ENCODE data around the gene IQCC.
"Not testable (repeated sequence)": the region's sequence is repeated elsewhere in the genome, so short reads cannot be mapped to it uniquely, and the experiment has no call there.

IQCC gene

DNA sequence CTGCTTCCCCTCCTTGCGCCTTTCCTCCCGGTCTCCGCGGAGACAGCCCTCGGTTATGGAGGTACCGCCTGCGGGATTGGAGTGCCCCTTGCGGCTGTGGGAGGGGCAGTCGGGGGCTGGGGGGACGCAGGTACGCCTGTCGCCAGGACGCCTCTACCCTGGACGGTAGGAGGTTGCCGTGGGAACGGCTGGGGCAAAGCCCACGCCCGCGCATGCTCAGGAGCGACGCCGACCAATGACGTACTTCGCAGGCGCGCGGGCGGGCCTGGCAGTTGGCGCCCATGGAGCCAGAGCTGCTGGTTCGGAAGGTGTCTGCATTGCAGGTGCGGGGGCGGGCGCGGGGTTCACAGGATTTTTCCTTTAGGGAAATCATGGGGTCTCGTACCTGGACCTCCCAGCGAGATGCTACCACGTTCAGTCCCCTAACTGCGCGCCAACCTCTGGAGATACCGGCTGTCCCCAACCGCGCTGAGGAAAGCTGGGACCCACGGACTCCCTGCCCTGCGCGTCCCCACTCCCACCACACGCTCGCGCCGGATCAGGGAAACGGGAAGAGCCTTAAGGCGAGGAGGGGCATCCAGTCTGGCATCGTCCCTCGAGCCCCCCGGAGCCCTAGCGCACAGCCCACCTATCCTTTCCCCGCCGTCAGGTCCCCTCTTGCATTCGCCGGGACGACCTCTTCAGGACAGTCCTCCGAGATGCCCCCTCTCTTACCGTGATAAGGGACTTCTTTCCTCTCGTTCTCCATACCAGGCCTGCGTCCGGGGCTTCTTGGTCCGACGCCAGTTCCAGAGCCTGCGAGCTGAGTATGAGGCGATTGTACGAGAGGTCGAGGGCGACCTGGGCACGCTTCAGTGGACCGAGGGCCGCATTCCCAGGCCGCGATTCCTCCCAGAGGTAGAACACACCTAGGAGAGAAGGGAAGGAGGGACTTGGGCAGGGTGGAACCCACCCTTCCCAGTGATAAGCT, at the start of gene IQCC:
IQCC (plus strand) TSS at position 271 of the 970 bp plus-strand sequence; CDS start at position 282, 11 bp downstream.
- Histone ChIP-seq H3K4me1 (ENCODE audit: control insufficient read depth in 2 of 2, insufficient read depth in 2 of 2, low read length in 2 of 2) (peaks cover 31 to 34% of the 10 kb centered on the region in 2 donors), H3K4me3 (ENCODE audit: low read length in 2 of 2) (peak within 1 kb of the TSS; percentile 78 to 84), H3K9me3 (ENCODE audit: control insufficient read depth in 2 of 2, low read length in 2 of 2) (no peaks in the 10 kb centered on the region), H3K27ac (ENCODE audit: low read depth in 2 of 2, low read length in 2 of 2) (peak within 1 kb of the TSS in 1 of 2 donors; percentile 9), H3K27me3 (ENCODE audit: control insufficient read depth in 2 of 2, insufficient read depth in 2 of 2, low read length in 2 of 2) (no peaks in the 10 kb centered on the region), H3K9ac (ENCODE audit: low read depth in 1 of 2, low read length in 2 of 2) (peak within 1 kb of the TSS; percentile 86 to 94), H3K36me3 (ENCODE audit: control insufficient read depth in 2 of 2, insufficient read depth in 2 of 2, low read length in 2 of 2) (no peaks in the 10 kb centered on the region)

DNA sequence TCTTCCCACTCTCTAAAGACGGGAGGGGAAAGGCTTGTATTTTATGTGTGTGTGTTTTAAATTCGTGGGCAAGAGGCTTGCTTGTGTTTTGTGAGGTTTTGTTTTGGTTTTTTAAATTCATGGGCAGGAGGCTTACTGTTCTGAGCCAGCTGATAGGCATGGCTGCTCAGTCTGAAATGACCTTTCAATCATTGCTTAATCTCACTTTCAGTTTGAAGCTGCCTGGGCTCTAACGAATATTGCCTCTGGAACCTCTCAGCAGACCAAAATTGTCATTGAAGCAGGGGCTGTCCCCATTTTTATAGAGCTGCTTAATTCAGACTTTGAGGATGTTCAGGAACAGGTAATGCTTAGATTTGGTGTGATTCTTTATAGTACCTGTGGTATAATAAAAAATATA, 46.3 kb upstream of the IQCC start:
- Histone ChIP-seq H3K9me3 (ENCODE audit: control insufficient read depth in 2 of 2, low read length in 2 of 2) (no peaks in the 10 kb centered on the region), H3K27ac (ENCODE audit: low read depth in 2 of 2, low read length in 2 of 2) (no peak overlapping the region), H3K36me3 (ENCODE audit: control insufficient read depth in 2 of 2, insufficient read depth in 2 of 2, low read length in 2 of 2) (peaks cover 63 to 64% of the 10 kb centered on the region in 2 donors), H3K4me1 (ENCODE audit: control insufficient read depth in 2 of 2, insufficient read depth in 2 of 2, low read length in 2 of 2) (no peaks in the 10 kb centered on the region), H3K4me3 (ENCODE audit: low read length in 2 of 2) (no peak overlapping the region), H3K9ac (ENCODE audit: low read depth in 1 of 2, low read length in 2 of 2) (no peak overlapping the region), H3K27me3 (ENCODE audit: control insufficient read depth in 2 of 2, insufficient read depth in 2 of 2, low read length in 2 of 2) (no peaks in the 10 kb centered on the region)

DNA sequence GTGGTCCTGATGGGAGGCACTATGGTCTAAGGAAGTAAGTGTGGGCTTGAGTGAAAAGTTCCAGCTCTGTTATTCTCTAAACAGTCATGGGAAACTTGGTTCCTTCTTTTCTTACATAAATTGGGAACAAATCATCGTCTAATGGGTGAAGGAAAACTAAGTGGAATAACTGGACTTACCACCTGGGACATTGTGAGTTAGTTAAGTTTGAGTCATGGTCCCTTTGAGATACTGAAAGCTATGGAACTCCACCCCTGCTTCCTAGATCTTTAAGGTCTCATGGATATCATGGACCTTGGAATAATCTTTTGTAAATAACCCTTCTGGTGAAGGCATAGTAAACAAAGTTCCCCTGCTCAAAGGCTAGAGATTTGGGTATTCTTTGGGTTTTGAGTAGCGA, 42.1 kb upstream of the IQCC start:
- Histone ChIP-seq H3K4me3 (ENCODE audit: low read length in 2 of 2) (no peak overlapping the region), H3K36me3 (ENCODE audit: control insufficient read depth in 2 of 2, insufficient read depth in 2 of 2, low read length in 2 of 2) (peaks cover 54 to 62% of the 10 kb centered on the region in 2 donors), H3K27ac (ENCODE audit: low read depth in 2 of 2, low read length in 2 of 2) (no peak overlapping the region), H3K9ac (ENCODE audit: low read depth in 1 of 2, low read length in 2 of 2) (no peak overlapping the region), H3K4me1 (ENCODE audit: control insufficient read depth in 2 of 2, insufficient read depth in 2 of 2, low read length in 2 of 2) (no peaks in the 10 kb centered on the region), H3K9me3 (ENCODE audit: control insufficient read depth in 2 of 2, low read length in 2 of 2) (no peaks in the 10 kb centered on the region), H3K27me3 (ENCODE audit: control insufficient read depth in 2 of 2, insufficient read depth in 2 of 2, low read length in 2 of 2) (no peaks in the 10 kb centered on the region)

DNA sequence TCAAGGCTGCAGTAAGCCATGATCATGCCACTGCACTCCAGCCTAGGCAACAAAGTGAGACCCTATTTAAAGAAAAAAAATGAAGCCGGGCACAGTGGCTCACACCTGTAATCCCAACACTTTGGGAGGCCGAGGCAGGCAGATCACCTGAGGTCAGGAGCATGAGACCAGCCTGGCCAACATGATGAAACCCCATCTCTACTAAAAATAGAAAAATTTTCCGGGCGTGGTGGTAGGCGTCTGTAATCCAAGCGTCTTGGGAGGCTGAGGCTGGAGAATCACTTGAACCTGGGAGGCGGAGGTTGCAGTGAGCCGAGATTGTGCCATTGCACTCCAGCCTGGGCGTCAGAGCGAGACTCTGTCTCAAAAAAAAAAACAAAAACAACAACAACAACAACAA, 39.8 kb upstream of the IQCC start:
- H3K9ac ChIP-seq (ENCODE audit: low read depth in 1 of 2, low read length in 2 of 2); H3K27ac ChIP-seq (ENCODE audit: low read depth in 2 of 2, low read length in 2 of 2); H3K9me3 ChIP-seq (ENCODE audit: control insufficient read depth in 2 of 2, low read length in 2 of 2); H3K4me1 ChIP-seq (ENCODE audit: control insufficient read depth in 2 of 2, insufficient read depth in 2 of 2, low read length in 2 of 2); H3K4me3 ChIP-seq (ENCODE audit: low read length in 2 of 2); H3K27me3 ChIP-seq (ENCODE audit: control insufficient read depth in 2 of 2, insufficient read depth in 2 of 2, low read length in 2 of 2): not testable (repeated sequence)
- peaks cover 49 to 69% of the 10 kb centered on the region in 2 donors for H3K36me3 ChIP-seq (ENCODE audit: control insufficient read depth in 2 of 2, insufficient read depth in 2 of 2, low read length in 2 of 2)

DNA sequence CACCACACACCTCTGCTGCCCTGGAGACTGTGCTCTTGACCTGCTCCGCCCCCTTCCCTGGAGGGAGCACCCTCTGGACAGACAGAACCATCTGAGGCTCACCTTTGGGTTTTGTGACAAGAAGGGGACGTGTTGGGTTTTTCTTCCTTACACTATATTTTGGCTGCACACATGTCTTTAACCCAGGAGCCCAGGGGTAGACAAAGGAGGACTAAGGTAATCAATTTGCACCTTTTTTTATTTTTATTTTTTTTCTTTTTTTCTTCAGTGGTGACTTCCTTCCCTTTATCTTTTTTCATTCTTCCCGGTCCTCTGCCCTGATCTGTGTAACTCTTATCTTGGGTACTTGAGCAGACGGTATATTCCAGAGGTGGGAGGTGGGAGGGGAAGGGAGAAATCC, 34.5 kb upstream of the IQCC start:
- Histone ChIP-seq H3K27ac (ENCODE audit: low read depth in 2 of 2, low read length in 2 of 2) (no peak overlapping the region), H3K4me1 (ENCODE audit: control insufficient read depth in 2 of 2, insufficient read depth in 2 of 2, low read length in 2 of 2) (no peaks in the 10 kb centered on the region), H3K9ac (ENCODE audit: low read depth in 1 of 2, low read length in 2 of 2) (no peak overlapping the region), H3K9me3 (ENCODE audit: control insufficient read depth in 2 of 2, low read length in 2 of 2) (no peaks in the 10 kb centered on the region), H3K36me3 (ENCODE audit: control insufficient read depth in 2 of 2, insufficient read depth in 2 of 2, low read length in 2 of 2) (peaks cover 46 to 71% of the 10 kb centered on the region in 2 donors), H3K27me3 (ENCODE audit: control insufficient read depth in 2 of 2, insufficient read depth in 2 of 2, low read length in 2 of 2) (no peaks in the 10 kb centered on the region), H3K4me3 (ENCODE audit: low read length in 2 of 2) (no peak overlapping the region)

DNA sequence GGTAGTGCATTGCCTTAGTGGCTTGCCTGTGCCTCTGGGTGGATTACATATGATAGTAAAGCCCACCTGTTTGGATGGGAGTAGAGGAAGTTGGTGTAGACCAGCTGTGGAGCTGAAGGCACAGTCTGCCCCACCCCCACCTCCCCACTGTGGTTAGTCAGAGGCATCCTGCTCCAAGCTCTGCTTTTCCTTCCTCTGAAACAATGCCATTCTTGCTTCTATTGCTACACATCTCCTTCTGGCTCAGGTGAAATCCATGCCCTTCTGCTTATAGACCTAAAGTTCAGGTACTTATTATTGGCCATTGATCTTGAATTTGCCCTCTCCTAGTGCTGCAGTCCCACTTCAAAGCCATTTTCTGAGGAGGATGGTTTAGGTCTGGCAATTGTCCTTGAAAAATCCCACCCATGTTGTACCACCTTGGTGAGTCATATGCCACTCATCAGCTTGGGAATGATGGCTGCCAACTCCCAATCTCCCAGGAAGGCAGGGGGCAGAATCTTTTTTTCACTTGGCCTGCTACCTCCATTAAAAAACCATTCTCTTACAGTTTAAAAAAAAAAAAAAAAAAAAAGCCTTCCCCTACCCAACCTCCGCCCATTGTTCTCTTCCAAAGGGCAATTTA, 32.7 kb upstream of the IQCC start:
- Histone ChIP-seq H3K4me3 (ENCODE audit: low read length in 2 of 2) (no peak overlapping the region), H3K27me3 (ENCODE audit: control insufficient read depth in 2 of 2, insufficient read depth in 2 of 2, low read length in 2 of 2) (no peaks in the 10 kb centered on the region), H3K9ac (ENCODE audit: low read depth in 1 of 2, low read length in 2 of 2) (no peak overlapping the region), H3K4me1 (ENCODE audit: control insufficient read depth in 2 of 2, insufficient read depth in 2 of 2, low read length in 2 of 2) (no peaks in the 10 kb centered on the region), H3K9me3 (ENCODE audit: control insufficient read depth in 2 of 2, low read length in 2 of 2) (no peaks in the 10 kb centered on the region), H3K27ac (ENCODE audit: low read depth in 2 of 2, low read length in 2 of 2) (no peak overlapping the region), H3K36me3 (ENCODE audit: control insufficient read depth in 2 of 2, insufficient read depth in 2 of 2, low read length in 2 of 2) (peaks cover 37 to 58% of the 10 kb centered on the region in 2 donors)

GRCh38 chr1:32178380-32179192, 26.9 kb upstream of the IQCC start:
- H3K4me3 ChIP-seq (ENCODE audit: low read length in 2 of 2), result peak overlapping the region; percentile 84 to 86
- H3K9ac ChIP-seq (ENCODE audit: low read depth in 1 of 2, low read length in 2 of 2), result peak overlapping the region in 1 of 2 donors; percentile 86
- H3K9me3 ChIP-seq (ENCODE audit: control insufficient read depth in 2 of 2, low read length in 2 of 2), result no peaks in the 10 kb centered on the region
- peaks cover 22 to 24% of the 10 kb centered on the region in 2 donors for H3K4me1 ChIP-seq (ENCODE audit: control insufficient read depth in 2 of 2, insufficient read depth in 2 of 2, low read length in 2 of 2)
- peak overlapping the region; percentile 92 to 97 for H3K27ac ChIP-seq (ENCODE audit: low read depth in 2 of 2, low read length in 2 of 2)
- H3K36me3 ChIP-seq (ENCODE audit: control insufficient read depth in 2 of 2, insufficient read depth in 2 of 2, low read length in 2 of 2), result peaks cover 8 to 16% of the 10 kb centered on the region in 2 donors
- H3K27me3 ChIP-seq (ENCODE audit: control insufficient read depth in 2 of 2, insufficient read depth in 2 of 2, low read length in 2 of 2), result no peaks in the 10 kb centered on the region

DNA sequence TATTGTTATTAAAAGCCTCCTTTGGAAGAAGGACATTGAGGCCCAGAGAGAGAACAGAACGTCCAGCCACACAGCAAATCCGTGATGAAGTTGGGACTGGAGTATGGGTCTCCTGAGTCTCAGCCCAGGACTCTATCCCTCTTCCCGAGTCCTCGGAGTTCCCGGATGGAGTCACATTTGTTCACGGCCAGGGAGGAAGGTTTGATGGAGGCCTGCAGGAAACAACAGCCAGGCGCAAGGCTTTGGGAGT, 26.4 kb upstream of the IQCC start:
- H3K27me3 ChIP-seq (ENCODE audit: control insufficient read depth in 2 of 2, insufficient read depth in 2 of 2, low read length in 2 of 2), result no peaks in the 10 kb centered on the region
- peak overlapping the region; percentile 92 to 97 for H3K27ac ChIP-seq (ENCODE audit: low read depth in 2 of 2, low read length in 2 of 2)
- no peaks in the 10 kb centered on the region for H3K9me3 ChIP-seq (ENCODE audit: control insufficient read depth in 2 of 2, low read length in 2 of 2)
- peak overlapping the region; percentile 84 to 86 for H3K4me3 ChIP-seq (ENCODE audit: low read length in 2 of 2)
- peak overlapping the region; percentile 74 to 86 for H3K9ac ChIP-seq (ENCODE audit: low read depth in 1 of 2, low read length in 2 of 2)
- peaks cover 10 to 15% of the 10 kb centered on the region in 2 donors for H3K36me3 ChIP-seq (ENCODE audit: control insufficient read depth in 2 of 2, insufficient read depth in 2 of 2, low read length in 2 of 2)
- peaks cover 22 to 26% of the 10 kb centered on the region in 2 donors for H3K4me1 ChIP-seq (ENCODE audit: control insufficient read depth in 2 of 2, insufficient read depth in 2 of 2, low read length in 2 of 2)

DNA sequence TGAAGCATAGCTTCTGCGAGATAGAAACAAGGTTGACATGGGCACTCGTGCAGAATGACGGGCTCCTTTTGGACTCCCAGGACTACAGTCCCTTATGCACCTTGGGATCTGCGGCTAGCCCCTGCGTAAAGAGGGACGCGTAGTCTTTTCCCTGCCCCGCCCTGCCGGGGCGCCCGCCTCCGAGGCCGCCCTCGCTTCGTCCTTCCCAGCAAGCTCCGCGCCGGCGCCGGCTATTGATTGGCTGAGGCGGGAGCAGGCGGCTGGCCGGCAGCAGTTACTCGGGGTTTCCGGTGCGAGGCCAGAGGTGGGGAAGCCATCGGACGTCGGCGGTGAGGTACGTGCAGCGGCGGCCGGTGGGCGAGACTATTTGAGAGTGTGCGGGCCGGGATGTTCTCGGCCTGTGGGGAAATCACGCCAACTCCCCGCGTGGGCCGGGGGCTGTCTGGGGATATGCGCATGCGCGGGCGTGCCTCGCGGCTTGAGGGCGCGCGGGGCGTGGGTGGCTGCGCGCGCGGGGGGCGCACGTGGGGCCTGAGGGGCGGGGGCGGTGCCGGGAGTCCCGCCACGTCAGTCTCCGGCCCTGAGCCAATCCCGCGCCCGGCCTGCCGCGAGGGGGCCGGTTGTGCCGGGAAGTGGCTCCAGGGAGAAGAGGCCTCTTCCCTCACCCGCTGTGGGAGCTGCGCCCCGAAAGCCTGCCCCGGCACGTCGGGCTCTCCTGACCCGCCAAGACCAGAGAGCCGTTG, 25.9 kb upstream of the IQCC start, which contains the start of gene TXLNA:
TXLNA (plus strand) TSS at position 233 of the 743 bp plus-strand sequence. CDS start 671 bp downstream, outside the sequence.
- no peaks in the 10 kb centered on the region for H3K27me3 ChIP-seq (ENCODE audit: control insufficient read depth in 2 of 2, insufficient read depth in 2 of 2, low read length in 2 of 2)
- peak within 1 kb of the TSS; percentile 86 to 91 for H3K9ac ChIP-seq (ENCODE audit: low read depth in 1 of 2, low read length in 2 of 2)
- peaks cover 22 to 28% of the 10 kb centered on the region in 2 donors for H3K4me1 ChIP-seq (ENCODE audit: control insufficient read depth in 2 of 2, insufficient read depth in 2 of 2, low read length in 2 of 2)
- H3K36me3 ChIP-seq (ENCODE audit: control insufficient read depth in 2 of 2, insufficient read depth in 2 of 2, low read length in 2 of 2), result peaks cover 15 to 18% of the 10 kb centered on the region in 2 donors
- H3K4me3 ChIP-seq (ENCODE audit: low read length in 2 of 2), result peak within 1 kb of the TSS; percentile 84 to 86
- H3K27ac ChIP-seq (ENCODE audit: low read depth in 2 of 2, low read length in 2 of 2), result peak within 1 kb of the TSS; percentile 92 to 97
- H3K9me3 ChIP-seq (ENCODE audit: control insufficient read depth in 2 of 2, low read length in 2 of 2), result no peaks in the 10 kb centered on the region

Data from mucosa of rectum (tissue), 2 donors.